HG02970 (cell line): Measurements from ENCODE around the gene PDIA6.
A peak's percentile ranks its signal among the peaks of the same experiment; 100 is the strongest.
"Not testable (repeated sequence)": the region's sequence is repeated elsewhere in the genome, so short reads cannot be mapped to it uniquely, and the experiment has no call there.

Experiments
- ATAC-seq: cut with Tn5 transposase; IDR thresholded peaks from one replicate; pipeline ENCODE4 v1.9.1; 2021; ENCODE audit warnings: mild to moderate bottlenecking, moderate library complexity, moderate number of reproducible peaks; ENCODE audit not compliant: unreplicated experiment, low FRiP score

PDIA6 gene

GRCh38 chr2:10834068-10834655, 21.6 kb upstream of the PDIA6 start:
- no peak for ATAC-seq

GRCh38 chr2:10833021-10833420, 20.4 kb upstream of the PDIA6 start:
- no peak for ATAC-seq

GRCh38 chr2:10832203-10832936, 19.8 kb upstream of the PDIA6 start:
- peak; percentile 62 for ATAC-seq

GRCh38 chr2:10831400-10831985, 18.9 kb upstream of the PDIA6 start:
- ATAC-seq = no peak

- no peak for ATAC-seq
These were observed 18.2 kb upstream of the PDIA6 start for GRCh38 chr2:10830641-10831399.

DNA sequence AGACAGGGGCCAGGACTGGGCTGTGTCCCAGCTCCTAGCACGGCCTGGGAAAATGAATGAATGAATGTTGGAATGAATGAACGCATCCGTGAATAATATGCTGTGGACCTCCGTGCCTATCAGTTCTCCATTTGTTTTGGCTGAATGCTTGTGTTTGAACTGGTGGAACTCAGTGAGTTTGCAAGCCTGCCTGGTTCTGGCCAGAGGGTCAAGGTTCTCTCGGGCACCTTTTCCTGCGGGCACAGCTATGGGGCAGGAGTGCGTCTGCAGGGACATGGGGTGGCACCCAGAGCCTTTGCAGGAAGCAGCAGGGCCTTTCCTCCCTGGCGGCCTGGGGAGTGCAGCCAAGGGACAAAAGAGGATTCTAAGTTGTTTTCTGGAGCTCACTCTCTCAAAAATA, 17.6 kb upstream of the PDIA6 start:
- ATAC-seq = no peak

- ATAC-seq = no peak
These were observed 16.7 kb upstream of the PDIA6 start for GRCh38 chr2:10829299-10829698.

GRCh38 chr2:10828346-10828745, 15.8 kb upstream of the PDIA6 start:
- ATAC-seq = no peak

GRCh38 chr2:10826625-10827024, 14.0 kb upstream of the PDIA6 start:
- ATAC-seq = no peak

DNA sequence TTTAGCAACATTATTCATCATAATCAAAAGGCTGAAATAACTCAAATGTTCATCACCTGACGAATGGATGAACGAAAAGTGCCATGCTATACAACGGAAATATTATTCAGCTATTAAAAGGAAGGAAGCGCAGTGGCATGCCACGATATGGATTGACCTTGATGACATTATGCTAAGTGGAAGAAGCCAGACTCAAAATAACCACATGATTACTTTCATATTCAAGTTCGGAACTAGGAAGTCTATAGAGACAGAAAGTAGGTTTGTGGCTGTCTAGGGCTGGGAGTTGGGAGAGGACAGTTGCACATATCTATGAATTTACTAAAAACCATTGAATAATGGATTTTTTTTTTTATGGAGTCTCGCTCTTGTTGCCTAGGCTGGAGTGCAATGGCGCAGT, 13.4 kb upstream of the PDIA6 start:
- no peak for ATAC-seq

GRCh38 chr2:10824191-10824590, 11.6 kb upstream of the PDIA6 start:
- ATAC-seq = no peak

DNA sequence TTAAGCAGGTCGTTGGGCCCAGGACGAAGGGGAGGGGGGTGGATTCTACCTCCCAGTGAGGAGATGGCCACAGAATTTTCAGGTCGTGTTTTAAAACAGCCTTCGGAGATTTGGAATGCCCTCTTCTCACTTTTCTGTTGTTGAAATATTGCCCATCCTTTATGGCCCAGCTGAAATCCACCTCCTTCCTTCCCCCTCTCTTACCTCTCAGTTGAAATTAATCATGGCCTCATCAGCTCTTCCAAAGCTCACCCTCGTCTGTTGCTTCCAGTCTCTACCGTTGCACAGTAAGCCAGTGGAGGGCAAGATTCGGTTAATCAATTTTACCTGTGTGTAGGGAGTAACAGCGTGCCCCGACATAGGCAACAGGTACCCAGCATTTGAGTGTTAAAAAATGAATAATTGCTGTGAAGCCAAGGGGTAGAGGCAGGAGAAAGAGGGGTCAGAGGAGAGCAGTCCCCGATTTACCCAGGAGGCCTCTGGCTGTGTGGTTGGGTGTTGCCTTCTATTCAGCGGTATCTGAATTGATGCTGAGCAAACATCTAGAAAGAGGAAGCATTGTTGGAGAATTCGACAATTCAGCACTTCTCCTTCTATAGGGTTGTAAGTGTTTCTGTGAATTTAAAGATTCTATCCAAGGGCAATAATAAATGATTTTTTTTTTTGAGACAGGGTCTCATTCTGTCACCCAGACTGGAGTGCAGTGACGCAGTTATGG, 8.6 kb upstream of the PDIA6 start:
- no peak for ATAC-seq

- no peak for ATAC-seq
These were observed 8.0 kb upstream of the PDIA6 start for GRCh38 chr2:10820562-10820961.

GRCh38 chr2:10819714-10820314, 7.2 kb upstream of the PDIA6 start:
- no peak for ATAC-seq

GRCh38 chr2:10818984-10819383, 6.4 kb upstream of the PDIA6 start:
- ATAC-seq = no peak

GRCh38 chr2:10818305-10818704, 5.7 kb upstream of the PDIA6 start:
- not testable (repeated sequence) for ATAC-seq

GRCh38 chr2:10817413-10817812, 4.8 kb upstream of the PDIA6 start:
- no peak for ATAC-seq

- no peak for ATAC-seq
These were observed 2.2 kb upstream of the PDIA6 start for GRCh38 chr2:10814571-10815331.

DNA sequence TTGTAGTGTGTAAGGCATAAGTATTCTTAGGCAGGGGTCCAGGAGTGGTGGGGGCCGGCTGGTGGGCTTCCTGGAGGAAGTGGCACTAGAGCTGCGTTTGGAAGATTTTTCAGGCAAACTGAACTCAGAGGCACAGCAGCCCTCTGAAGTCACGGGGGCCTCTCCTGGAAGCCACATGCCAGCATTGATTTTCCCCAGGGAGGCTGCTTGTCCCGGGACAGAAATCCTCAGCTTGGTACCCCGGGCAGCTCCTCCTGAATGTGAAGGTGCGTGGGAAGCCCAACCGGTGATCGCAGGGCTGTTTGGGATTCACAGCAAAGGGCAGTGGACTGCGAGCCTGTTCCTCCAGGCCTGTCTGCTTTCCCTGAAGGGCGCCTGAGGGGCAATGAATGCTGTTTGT, 1.6 kb upstream of the PDIA6 start:
- no peak for ATAC-seq
